ENCODE results near the gene IL1B.

DNA sequence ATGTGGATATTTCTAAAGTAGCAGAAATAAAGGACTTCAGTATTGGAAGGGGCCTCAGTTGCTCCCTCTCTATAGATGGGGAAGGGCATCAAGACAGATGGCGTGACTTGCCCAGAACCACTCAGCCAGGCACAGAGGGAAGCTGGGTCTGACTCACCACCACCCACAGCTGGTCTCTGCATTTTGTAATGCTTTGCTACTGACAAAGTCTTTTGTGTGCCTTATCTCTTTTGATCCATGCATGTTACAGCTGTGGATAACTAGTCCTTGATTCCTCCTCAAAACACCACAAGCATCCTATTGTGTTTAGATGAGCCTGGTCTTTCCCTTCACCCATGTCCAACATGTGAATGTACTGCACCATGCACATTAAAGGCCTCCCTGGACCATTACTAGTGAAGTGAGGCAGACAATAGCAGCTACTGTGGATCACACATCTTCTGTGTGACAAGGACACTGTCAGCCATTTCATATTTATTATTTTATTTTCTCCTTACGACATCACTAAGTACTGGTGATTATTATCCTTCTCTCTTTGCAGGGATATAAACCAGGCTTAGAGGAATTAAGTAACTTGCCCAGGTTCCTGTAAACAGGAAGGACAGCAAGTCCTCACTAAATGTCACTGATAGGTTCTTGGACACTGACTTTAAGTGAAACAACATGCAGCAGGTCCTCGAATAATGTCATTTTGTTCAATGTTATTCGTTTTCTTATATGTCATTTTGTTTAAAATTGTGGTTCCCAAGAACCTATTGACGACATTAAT is 44.8 kb upstream of the IL1B start:
- TF ChIP-seq CTCF (conservative IDR thresholded peaks at IDR 0.05; ENCODE audit: low read length), result no peak
- no peak for TF ChIP-seq EZH2phosphoT487 (IDR thresholded peaks at IDR 0.05; ENCODE audit: borderline replicate concordance, low read depth, low read length)
